ENCODE results near the gene GP9. TPM values are rescaled to one million over a fixed set of nuclear protein-coding genes. Genes with fewer than 3 reads are reported as not detected.

Gene GP9
- total and polyA plus RNA-seq, 7 donors: 0.26 TPM; not detected in 6

DNA sequence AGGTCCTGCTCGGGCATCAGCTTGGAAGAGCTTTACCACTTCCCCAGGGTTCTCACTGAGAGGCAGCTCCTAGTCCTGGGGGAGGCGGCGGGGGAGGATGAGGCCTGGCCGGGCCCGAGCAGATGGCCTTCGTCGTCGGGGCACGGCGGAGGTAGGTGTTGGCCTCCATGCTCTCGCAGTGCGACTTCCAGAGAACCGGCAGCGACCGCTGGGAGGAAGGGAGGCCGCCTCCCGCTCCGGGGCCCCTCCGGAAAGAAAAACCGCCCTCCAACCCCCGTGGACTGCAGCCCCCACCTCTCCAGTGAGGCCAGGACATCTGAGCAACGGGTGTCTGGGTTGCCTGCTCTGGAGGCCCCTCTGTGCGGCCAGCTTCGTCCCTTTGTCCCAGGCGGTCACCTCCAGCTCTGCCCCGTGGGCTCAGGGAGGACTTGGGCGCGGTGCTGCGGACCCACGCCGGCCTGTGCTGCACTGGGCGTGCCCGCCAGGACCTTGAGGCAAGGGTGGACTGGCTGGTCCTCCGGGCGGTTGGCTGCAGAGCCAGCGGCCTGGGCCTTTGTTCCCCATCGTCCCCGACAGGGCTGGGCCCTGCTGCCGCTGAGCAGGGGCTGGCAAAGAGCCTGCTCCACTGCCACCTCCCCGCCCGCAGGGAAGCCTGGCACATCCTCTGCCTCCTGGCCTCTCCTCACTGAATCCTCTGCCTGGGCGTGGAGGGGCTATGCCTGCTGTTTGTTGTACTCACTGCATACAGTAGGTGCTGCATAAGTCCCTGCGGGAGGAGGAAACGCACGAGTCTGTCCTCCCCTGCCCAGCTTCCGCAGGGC, 13.6 kb upstream of the GP9 start:
- DNase-seq: peak; percentile 61
- WGBS, 2 donors: 67 to 88% methylated on average over 46 of the region's 46 CpGs
- H3K36me3 ChIP-seq: no peaks in the 10 kb centered on the region
- peaks cover 0 to 13% (median 9%) of the 10 kb centered on the region in 4 donors for H3K4me1 ChIP-seq
- H3K27me3 ChIP-seq: peaks cover 7 to 33% (median 22%) of the 10 kb centered on the region in 3 donors
- H3K27ac ChIP-seq: no peak overlapping the region
- intact Hi-C loops (cut with DNase I): no loop called here
- TF ChIP-seq, protein P1, sequence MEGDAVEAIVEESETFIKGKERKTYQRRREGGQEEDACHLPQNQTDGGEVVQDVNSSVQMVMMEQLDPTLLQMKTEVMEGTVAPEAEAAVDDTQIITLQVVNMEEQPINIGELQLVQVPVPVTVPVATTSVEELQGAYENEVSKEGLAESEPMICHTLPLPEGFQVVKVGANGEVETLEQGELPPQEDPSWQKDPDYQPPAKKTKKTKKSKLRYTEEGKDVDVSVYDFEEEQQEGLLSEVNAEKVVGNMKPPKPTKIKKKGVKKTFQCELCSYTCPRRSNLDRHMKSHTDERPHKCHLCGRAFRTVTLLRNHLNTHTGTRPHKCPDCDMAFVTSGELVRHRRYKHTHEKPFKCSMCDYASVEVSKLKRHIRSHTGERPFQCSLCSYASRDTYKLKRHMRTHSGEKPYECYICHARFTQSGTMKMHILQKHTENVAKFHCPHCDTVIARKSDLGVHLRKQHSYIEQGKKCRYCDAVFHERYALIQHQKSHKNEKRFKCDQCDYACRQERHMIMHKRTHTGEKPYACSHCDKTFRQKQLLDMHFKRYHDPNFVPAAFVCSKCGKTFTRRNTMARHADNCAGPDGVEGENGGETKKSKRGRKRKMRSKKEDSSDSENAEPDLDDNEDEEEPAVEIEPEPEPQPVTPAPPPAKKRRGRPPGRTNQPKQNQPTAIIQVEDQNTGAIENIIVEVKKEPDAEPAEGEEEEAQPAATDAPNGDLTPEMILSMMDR (IDR thresholded peaks at IDR 0.05): no peak
- TF ChIP-seq EP300 (IDR thresholded peaks at IDR 0.05) (no peak), POLR2A (IDR thresholded peaks at IDR 0.05) (no peak), POLR2AphosphoS5 (IDR thresholded peaks at IDR 0.05) (no peak)
- no peaks in the 10 kb centered on the region for H3K9me3 ChIP-seq
- H3K4me3 ChIP-seq: no peak overlapping the region

DNA sequence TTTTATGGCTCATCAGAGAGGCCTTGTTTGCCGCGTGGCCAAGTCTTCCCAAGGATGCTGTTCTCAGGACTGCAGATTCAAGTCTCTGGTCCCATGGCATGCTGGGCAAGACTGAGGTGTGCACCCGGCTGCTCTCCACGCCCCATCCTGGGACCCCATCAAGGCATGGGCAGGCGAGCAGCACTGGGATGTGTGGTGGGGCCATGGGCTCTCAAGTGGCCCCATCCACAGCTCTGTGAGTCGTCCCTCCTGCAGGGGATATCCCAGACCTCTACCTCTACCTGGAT, 13.1 kb upstream of the GP9 start:
- TF ChIP-seq EP300 (IDR thresholded peaks at IDR 0.05) (no peak), POLR2A (IDR thresholded peaks at IDR 0.05) (no peak), POLR2AphosphoS5 (IDR thresholded peaks at IDR 0.05) (no peak)
- TF ChIP-seq, protein P1 (IDR thresholded peaks at IDR 0.05): no peak
- Histone ChIP-seq H3K27ac (no peak overlapping the region), H3K9me3 (no peaks in the 10 kb centered on the region), H3K4me3 (no peak overlapping the region), H3K27me3 (peaks cover 7 to 33% (median 22%) of the 10 kb centered on the region in 3 donors), H3K36me3 (no peaks in the 10 kb centered on the region), H3K4me1 (peaks cover 0 to 19% (median 11%) of the 10 kb centered on the region in 4 donors)
- intact Hi-C loops (cut with DNase I): no loop called here
- 75 to 96% methylated on average over 6 of the region's 6 CpGs for WGBS, 2 donors
- DNase-seq: peak; percentile 56

DNA sequence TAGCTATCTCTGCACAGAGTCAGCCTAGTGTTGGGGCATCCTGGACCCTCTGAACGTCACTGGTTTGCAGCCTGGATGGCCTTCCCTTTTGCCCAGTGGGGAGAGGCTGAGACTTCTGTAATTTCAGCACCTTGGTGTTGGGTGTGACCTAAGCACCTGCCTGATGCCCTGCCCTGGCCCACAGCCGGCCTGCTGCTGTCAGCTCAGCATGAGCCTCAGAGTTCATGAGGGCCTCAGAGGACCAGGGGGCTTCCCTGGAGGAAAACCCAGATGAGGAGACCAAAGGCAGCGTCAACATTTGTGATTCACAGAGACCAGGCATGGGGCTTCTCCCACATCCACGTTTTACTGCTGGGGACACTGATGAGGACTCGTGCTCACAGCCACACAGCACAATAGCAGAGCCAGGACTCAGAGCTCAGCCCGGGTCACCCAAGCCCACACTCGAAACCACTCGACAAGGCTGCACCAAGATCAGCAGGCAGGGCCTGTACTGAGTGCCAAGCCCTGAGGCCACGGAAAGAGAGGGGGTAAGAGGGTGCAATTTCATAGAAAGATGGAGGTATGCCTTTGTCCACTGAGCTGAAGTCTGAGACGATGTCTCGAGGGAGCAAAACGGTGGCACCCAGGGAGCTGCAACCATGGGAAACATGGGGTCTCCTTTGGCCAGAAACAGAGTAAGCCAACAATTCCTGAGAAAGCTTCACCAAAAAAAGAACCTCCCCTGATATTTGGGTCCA, 9.9 kb upstream of the GP9 start:
- Histone ChIP-seq H3K9me3 (no peaks in the 10 kb centered on the region), H3K27me3 (peaks cover 4 to 11% (median 10%) of the 10 kb centered on the region in 3 donors), H3K4me1 (peaks cover 0 to 30% (median 23%) of the 10 kb centered on the region in 4 donors), H3K4me3 (no peak overlapping the region), H3K27ac (no peak overlapping the region), H3K36me3 (no peaks in the 10 kb centered on the region)
- TF ChIP-seq POLR2A (IDR thresholded peaks at IDR 0.05) (no peak), EP300 (IDR thresholded peaks at IDR 0.05) (no peak), POLR2AphosphoS5 (IDR thresholded peaks at IDR 0.05) (no peak)
- TF ChIP-seq, protein P1 (IDR thresholded peaks at IDR 0.05): no peak
- no peak for DNase-seq
- intact Hi-C loops (cut with DNase I): loop anchor here (5.0 kb wide), 2 partner anchors 37 to 197 kb away; partner anchors contain the start of gene COPG1
- WGBS, 2 donors: 56 to 82% methylated on average over 12 of the region's 12 CpGs

DNA sequence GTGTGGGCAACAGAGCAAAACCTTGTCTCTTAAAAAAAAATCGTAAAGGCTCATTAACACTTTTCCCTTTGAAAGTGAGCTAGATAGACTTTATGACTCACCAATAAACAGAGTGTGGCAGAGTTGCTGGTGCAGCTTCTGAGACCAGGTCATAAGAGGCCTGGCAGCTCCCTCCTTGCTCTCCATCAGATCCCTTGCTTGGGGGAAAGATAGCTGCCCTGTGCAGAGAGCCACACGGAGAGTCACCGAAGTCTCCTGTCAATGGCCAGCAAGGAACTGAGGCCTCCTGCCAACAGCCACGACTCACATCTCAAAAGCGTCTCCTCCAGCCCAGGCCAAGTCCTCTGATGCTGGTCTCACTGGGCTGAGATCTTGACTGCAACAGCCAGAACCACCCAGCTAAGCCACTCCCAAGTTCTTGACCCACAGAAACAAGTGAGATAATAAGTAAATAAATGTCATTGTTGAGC, 8.7 kb upstream of the GP9 start:
- Histone ChIP-seq H3K36me3 (no peaks in the 10 kb centered on the region), H3K27ac (peak overlapping the region in 3 of 4 donors; percentile 60 to 73 (median 71)), H3K4me1 (peaks cover 0 to 23% (median 17%) of the 10 kb centered on the region in 4 donors), H3K4me3 (no peak overlapping the region), H3K9me3 (no peaks in the 10 kb centered on the region), H3K27me3 (no peaks in the 10 kb centered on the region)
- DNase-seq: no peak
- intact Hi-C loops (cut with DNase I): loop anchor here (5.0 kb wide), 2 partner anchors 35 to 195 kb away; partner anchors contain the start of gene COPG1
- TF ChIP-seq POLR2AphosphoS5 (IDR thresholded peaks at IDR 0.05): no peak
- TF ChIP-seq, protein P1 (IDR thresholded peaks at IDR 0.05): no peak
- no peak for TF ChIP-seq POLR2A (IDR thresholded peaks at IDR 0.05)
- TF ChIP-seq EP300 (IDR thresholded peaks at IDR 0.05): no peak
- WGBS, 2 donors: 16 to 49% methylated on average over 5 of the region's 5 CpGs

All from sigmoid colon (tissue), 7 donors.